ENCODE data around the gene CFAP107. TPM values are rescaled to one million over a fixed set of nuclear protein-coding genes. Genes with fewer than 3 reads are reported as not detected.
A peak's percentile ranks its signal among the peaks of the same experiment; 100 is the strongest.

The CFAP107 gene
- total RNA-seq, 1 experiment from 2014 or later, result not detected

DNA sequence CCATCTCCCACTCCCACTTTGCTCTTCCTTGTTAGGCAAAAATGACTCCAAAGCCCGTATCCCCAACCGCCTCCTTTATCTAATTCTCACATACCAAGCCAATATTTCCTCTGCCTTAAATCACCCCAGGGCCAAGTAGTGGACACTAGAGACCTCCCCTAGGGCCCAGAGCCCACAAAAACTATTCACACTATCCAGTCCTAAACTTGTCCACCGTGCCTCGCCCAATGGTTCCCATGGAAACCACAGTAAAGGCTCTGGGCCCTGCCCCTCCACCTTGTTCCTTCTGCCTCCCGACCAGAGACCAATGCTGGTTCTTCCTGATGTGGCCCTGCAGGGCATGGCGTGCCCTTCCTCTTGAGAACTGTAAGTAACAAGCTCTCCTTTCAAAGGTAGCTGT is 11.8 kb downstream of the CFAP107 start:
- ATAC-seq, result no peak
- in situ Hi-C loops (cut with HindIII; ENCODE audit: low pct_unique_long_range_greater_than_20kb, low sequenced_read_pairs) (no loop called here), intact Hi-C loops (cut with micrococcal nuclease; ENCODE audit: unreplicated experiment) (no loop called here)
- Histone ChIP-seq H3K4me3 (ENCODE audit: low read depth in 2 of 2, low read length in 2 of 2) (no peak overlapping the region), H3K36me3 (ENCODE audit: control insufficient read depth, insufficient read depth, low read length) (no peaks in the 10 kb centered on the region), H3K9me3 (ENCODE audit: control insufficient read depth, insufficient read depth, low read depth, low read length) (no peaks in the 10 kb centered on the region), H3K27ac (ENCODE audit: low read length) (no peak overlapping the region), H3K4me1 (ENCODE audit: control insufficient read depth, insufficient read depth, low read length) (no peaks in the 10 kb centered on the region), H3K27me3 (ENCODE audit: control insufficient read depth, insufficient read depth, low read length) (peaks cover 24% of the 10 kb centered on the region)
- no TSS peak for BruUV-seq (replicated peaks)
- TF ChIP-seq TCF7L2 (IDR thresholded peaks at IDR 0.05; ENCODE audit: low read depth, low read length) (no peak), POLR2AphosphoS5 (IDR thresholded peaks at IDR 0.05; ENCODE audit: low read depth, low read length) (no peak)
- TF ChIP-seq, protein P1, sequence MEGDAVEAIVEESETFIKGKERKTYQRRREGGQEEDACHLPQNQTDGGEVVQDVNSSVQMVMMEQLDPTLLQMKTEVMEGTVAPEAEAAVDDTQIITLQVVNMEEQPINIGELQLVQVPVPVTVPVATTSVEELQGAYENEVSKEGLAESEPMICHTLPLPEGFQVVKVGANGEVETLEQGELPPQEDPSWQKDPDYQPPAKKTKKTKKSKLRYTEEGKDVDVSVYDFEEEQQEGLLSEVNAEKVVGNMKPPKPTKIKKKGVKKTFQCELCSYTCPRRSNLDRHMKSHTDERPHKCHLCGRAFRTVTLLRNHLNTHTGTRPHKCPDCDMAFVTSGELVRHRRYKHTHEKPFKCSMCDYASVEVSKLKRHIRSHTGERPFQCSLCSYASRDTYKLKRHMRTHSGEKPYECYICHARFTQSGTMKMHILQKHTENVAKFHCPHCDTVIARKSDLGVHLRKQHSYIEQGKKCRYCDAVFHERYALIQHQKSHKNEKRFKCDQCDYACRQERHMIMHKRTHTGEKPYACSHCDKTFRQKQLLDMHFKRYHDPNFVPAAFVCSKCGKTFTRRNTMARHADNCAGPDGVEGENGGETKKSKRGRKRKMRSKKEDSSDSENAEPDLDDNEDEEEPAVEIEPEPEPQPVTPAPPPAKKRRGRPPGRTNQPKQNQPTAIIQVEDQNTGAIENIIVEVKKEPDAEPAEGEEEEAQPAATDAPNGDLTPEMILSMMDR (IDR thresholded peaks at IDR 0.05), result no peak
- ChIA-PET CTCF (no interaction called here), POLR2A (no interaction called here)
- DNase-seq (ENCODE audit: low read depth, low spot score), result no peak

DNA sequence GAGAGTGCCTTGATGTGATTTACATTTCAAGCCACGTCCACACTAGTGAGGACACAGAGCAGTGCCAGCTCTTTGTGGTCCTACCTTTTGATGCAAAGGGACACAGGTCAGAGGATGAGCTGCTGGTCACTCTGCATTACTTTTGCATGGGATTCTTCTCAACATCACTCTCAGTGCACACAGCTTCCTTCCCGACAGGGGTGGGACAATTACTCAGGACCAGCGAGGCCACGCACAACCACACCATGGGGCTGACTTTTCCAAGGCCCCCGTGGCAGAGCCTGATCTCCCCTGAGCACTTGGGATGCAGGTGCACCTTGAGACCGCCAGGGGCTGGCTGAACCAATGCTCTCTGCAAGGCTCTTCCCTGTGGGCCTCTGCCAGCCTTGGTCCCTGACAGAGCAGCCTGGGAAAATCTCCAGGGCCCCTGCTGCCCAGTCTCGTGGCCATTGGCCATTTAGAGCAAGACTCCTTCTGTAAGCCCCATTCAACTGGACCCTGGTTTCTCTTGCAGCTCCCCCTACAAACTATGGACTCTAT is 14.3 kb downstream of the CFAP107 start:
- CTCF ChIA-PET, result no interaction called here
- in situ Hi-C loops (cut with HindIII; ENCODE audit: low pct_unique_long_range_greater_than_20kb, low sequenced_read_pairs), result no loop called here
- Histone ChIP-seq H3K4me3 (ENCODE audit: low read depth in 2 of 2, low read length in 2 of 2) (no peak overlapping the region), H3K4me1 (ENCODE audit: control insufficient read depth, insufficient read depth, low read length) (no peaks in the 10 kb centered on the region), H3K27me3 (ENCODE audit: control insufficient read depth, insufficient read depth, low read length) (peaks cover 17% of the 10 kb centered on the region; the same call in 1 of the 2 replicates), H3K9me3 (ENCODE audit: control insufficient read depth, insufficient read depth, low read depth, low read length) (no peaks in the 10 kb centered on the region), H3K36me3 (ENCODE audit: control insufficient read depth, insufficient read depth, low read length) (no peaks in the 10 kb centered on the region), H3K27ac (ENCODE audit: low read length) (no peak overlapping the region)
- ATAC-seq (peak; percentile 75; the same call in 1 of the 2 replicates), DNase-seq (ENCODE audit: low read depth, low spot score) (no peak)
- no TSS peak for BruUV-seq (replicated peaks)
- intact Hi-C loops (cut with micrococcal nuclease; ENCODE audit: unreplicated experiment), result no loop called here
- POLR2A ChIA-PET, result no interaction called here
- TF ChIP-seq, protein P1 (IDR thresholded peaks at IDR 0.05), result peak; percentile 42; the same call in 1 of the 2 replicates
- TF ChIP-seq POLR2AphosphoS5 (IDR thresholded peaks at IDR 0.05; ENCODE audit: low read depth, low read length), result no peak

GRCh38 chr1:12761781-12762180 is 15.8 kb downstream of the CFAP107 start:
- POLR2A ChIA-PET, result no interaction called here
- no peaks in the 10 kb centered on the region for H3K4me1 ChIP-seq (ENCODE audit: control insufficient read depth, insufficient read depth, low read length)
- CTCF ChIA-PET, result no interaction called here
- H3K9me3 ChIP-seq (ENCODE audit: control insufficient read depth, insufficient read depth, low read depth, low read length), result no peaks in the 10 kb centered on the region
- intact Hi-C loops (cut with micrococcal nuclease; ENCODE audit: unreplicated experiment), result no loop called here
- no TSS peak for BruUV-seq (replicated peaks)
- H3K27ac ChIP-seq (ENCODE audit: low read length), result no peak overlapping the region
- H3K27me3 ChIP-seq (ENCODE audit: control insufficient read depth, insufficient read depth, low read length), result peaks cover 12% of the 10 kb centered on the region; the same call in 1 of the 2 replicates
- ATAC-seq (no peak), DNase-seq (ENCODE audit: low read depth, low spot score) (no peak)
- H3K36me3 ChIP-seq (ENCODE audit: control insufficient read depth, insufficient read depth, low read length), result no peaks in the 10 kb centered on the region
- TF ChIP-seq POLR2AphosphoS5 (IDR thresholded peaks at IDR 0.05; ENCODE audit: low read depth, low read length) (no peak), REST (IDR thresholded peaks at IDR 0.05; ENCODE audit: insufficient read depth in 1 of 2, low read depth in 2 of 2, low read length in 1 of 2) (no peak), SIN3A (IDR thresholded peaks at IDR 0.05; ENCODE audit: borderline replicate concordance, insufficient read depth, low read depth, low read length) (no peak), TCF7L2 (IDR thresholded peaks at IDR 0.05; ENCODE audit: low read depth, low read length) (no peak)
- TF ChIP-seq, protein P1 (IDR thresholded peaks at IDR 0.05), result no peak
- H3K4me3 ChIP-seq (ENCODE audit: low read depth in 2 of 2, low read length in 2 of 2), result no peak overlapping the region
- in situ Hi-C loops (cut with HindIII; ENCODE audit: low pct_unique_long_range_greater_than_20kb, low sequenced_read_pairs), result no loop called here

All from Panc1 (cell line).